Measurements from ENCODE around the gene GLIS1.

DNA sequence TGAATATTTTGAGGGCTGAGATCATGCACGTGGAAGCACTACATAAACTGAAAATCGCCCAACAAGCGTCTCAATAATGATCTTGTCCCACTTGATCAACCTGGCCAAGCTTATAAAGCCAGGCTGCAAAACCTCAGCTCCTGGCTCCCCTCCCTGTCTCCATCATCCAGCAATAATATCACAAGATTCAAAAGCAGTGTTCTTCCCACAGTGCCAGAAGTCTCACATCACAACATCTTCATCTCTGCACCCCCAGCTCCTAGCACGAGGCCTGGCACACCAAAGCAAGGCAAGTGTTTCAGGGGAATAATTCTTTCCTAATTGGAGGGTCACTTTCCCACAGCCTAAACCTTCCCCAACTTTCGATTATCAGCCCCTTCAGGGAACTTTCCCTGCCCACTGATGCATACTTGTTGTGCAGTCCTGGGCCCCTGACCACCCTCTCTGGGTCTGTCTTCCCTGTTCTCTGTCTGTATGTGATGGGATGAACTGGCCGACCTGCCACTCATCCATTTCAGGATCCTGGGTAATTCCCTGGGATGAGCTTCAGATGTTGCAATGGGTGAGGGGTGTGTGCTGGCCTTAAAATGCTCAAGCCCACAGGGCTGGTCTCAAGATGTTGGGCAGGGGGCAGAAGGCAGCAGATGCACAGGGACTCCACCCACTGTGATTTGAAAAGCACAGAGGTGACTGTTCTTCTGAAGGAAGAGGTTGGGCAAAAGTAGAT lies 150.7 kb downstream of the GLIS1 start:
- TF ChIP-seq, protein P1, sequence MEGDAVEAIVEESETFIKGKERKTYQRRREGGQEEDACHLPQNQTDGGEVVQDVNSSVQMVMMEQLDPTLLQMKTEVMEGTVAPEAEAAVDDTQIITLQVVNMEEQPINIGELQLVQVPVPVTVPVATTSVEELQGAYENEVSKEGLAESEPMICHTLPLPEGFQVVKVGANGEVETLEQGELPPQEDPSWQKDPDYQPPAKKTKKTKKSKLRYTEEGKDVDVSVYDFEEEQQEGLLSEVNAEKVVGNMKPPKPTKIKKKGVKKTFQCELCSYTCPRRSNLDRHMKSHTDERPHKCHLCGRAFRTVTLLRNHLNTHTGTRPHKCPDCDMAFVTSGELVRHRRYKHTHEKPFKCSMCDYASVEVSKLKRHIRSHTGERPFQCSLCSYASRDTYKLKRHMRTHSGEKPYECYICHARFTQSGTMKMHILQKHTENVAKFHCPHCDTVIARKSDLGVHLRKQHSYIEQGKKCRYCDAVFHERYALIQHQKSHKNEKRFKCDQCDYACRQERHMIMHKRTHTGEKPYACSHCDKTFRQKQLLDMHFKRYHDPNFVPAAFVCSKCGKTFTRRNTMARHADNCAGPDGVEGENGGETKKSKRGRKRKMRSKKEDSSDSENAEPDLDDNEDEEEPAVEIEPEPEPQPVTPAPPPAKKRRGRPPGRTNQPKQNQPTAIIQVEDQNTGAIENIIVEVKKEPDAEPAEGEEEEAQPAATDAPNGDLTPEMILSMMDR (conservative IDR thresholded peaks at IDR 0.05; ENCODE audit: low read depth in 2 of 2), result no peak
- no peak for TF ChIP-seq EZH2phosphoT487 (IDR thresholded peaks at IDR 0.05; ENCODE audit: unreplicated experiment)
- TF ChIP-seq POLR2AphosphoS5 (IDR thresholded peaks at IDR 0.05; ENCODE audit: low read depth), result no peak
- TF ChIP-seq EZH2 (IDR thresholded peaks at IDR 0.05; ENCODE audit: low read depth, unreplicated experiment), result no peak
- TF ChIP-seq CREB1 (CRISPR knock-in tag; IDR thresholded peaks at IDR 0.05; ENCODE audit: low read depth), result no peak
- TF ChIP-seq, protein P2, sequence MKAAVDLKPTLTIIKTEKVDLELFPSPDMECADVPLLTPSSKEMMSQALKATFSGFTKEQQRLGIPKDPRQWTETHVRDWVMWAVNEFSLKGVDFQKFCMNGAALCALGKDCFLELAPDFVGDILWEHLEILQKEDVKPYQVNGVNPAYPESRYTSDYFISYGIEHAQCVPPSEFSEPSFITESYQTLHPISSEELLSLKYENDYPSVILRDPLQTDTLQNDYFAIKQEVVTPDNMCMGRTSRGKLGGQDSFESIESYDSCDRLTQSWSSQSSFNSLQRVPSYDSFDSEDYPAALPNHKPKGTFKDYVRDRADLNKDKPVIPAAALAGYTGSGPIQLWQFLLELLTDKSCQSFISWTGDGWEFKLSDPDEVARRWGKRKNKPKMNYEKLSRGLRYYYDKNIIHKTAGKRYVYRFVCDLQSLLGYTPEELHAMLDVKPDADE (IDR thresholded peaks at IDR 0.05), result no peak
- TF ChIP-seq, protein P3, sequence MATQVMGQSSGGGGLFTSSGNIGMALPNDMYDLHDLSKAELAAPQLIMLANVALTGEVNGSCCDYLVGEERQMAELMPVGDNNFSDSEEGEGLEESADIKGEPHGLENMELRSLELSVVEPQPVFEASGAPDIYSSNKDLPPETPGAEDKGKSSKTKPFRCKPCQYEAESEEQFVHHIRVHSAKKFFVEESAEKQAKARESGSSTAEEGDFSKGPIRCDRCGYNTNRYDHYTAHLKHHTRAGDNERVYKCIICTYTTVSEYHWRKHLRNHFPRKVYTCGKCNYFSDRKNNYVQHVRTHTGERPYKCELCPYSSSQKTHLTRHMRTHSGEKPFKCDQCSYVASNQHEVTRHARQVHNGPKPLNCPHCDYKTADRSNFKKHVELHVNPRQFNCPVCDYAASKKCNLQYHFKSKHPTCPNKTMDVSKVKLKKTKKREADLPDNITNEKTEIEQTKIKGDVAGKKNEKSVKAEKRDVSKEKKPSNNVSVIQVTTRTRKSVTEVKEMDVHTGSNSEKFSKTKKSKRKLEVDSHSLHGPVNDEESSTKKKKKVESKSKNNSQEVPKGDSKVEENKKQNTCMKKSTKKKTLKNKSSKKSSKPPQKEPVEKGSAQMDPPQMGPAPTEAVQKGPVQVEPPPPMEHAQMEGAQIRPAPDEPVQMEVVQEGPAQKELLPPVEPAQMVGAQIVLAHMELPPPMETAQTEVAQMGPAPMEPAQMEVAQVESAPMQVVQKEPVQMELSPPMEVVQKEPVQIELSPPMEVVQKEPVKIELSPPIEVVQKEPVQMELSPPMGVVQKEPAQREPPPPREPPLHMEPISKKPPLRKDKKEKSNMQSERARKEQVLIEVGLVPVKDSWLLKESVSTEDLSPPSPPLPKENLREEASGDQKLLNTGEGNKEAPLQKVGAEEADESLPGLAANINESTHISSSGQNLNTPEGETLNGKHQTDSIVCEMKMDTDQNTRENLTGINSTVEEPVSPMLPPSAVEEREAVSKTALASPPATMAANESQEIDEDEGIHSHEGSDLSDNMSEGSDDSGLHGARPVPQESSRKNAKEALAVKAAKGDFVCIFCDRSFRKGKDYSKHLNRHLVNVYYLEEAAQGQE (IDR thresholded peaks at IDR 0.05; ENCODE audit: unreplicated experiment), result no peak
- no peak for TF ChIP-seq STAT1 (IDR thresholded peaks at IDR 0.05; ENCODE audit: unreplicated experiment)
- no peak for TF ChIP-seq JUNB (IDR thresholded peaks at IDR 0.05; ENCODE audit: unreplicated experiment)
- TF ChIP-seq ZNF331 (CRISPR knock-in tag; IDR thresholded peaks at IDR 0.05; ENCODE audit: low read depth), result no peak

Measured in GM23338 (cell line).